ENCODE measurements around the gene AP1S2.
"Not testable (repeated sequence)": the region's sequence is repeated elsewhere in the genome, so short reads cannot be mapped to it uniquely, and the experiment has no call there.

AP1S2 gene

DNA sequence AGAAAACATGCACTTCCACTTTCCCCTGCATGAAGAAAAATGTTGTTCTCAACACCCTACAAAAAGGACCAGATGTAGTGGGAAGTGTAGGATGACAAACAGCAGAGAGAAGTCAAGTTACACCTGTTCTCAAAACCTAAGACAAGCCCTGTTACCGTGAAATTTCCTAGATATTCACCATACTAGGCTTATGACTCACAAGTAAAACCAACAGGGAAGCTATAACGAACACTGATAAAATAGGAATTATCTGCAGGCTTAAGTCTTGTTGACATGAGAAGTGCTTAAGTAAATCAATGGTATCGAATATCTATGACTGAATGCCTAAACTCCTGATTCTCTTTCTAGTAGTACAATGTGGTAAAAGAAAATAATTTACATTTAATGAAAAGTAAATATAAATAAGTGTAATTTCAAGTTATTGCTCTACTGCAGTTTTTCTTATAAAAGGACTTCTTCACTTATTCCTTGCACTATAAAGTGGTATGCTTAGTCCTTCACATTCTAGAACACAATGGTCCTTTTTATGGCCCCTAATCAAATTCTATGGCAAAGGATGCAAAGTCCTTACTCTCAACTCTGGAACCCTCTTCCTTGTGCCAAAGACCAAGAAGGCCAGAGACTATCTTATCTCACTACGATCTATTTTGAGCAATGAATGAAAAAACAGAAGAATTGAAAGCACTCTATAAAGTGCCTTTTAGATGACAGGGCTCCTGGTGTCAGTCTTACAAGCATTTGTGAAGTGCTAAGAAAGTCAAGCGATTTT, 19.6 kb downstream of the AP1S2 start:
- Histone ChIP-seq H3K9me3 (ENCODE audit: control insufficient read depth, low read length) (no peaks in the 10 kb centered on the region), H3K27me3 (replicated peaks; ENCODE audit: control insufficient read depth, insufficient read depth, low read length, poor library complexity, severe bottlenecking) (no peaks in the 10 kb centered on the region), H3K4me3 (ENCODE audit: insufficient read depth, low read depth, low read length, poor library complexity, severe bottlenecking) (no peak overlapping the region), H3K36me3 (ENCODE audit: control insufficient read depth, insufficient read depth, low read length) (no peaks in the 10 kb centered on the region), H3K27ac (ENCODE audit: insufficient read depth, low read length, poor library complexity, severe bottlenecking) (no peak overlapping the region), H3K4me1 (ENCODE audit: control insufficient read depth, insufficient read depth, low read length, poor library complexity, severe bottlenecking) (no peaks in the 10 kb centered on the region)
- DNase-seq, result no peak

DNA sequence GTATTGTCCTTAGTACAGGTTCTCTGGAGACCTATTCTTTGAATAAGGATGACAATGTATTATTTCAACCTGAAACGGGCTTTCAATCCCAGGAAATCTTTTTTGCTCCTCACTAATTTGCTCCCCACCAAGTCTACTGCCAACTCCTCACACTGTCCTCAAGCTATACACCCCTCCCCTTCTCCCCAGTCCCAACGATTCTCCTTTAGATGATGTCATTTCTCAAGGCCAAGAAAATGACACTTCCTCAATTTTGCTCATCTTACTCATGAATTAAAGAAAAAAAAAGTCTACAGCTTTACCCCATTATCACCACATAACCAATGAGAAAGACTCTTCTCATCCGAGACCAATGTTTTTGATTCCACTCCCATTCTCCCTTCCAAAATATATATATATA, 20.6 kb downstream of the AP1S2 start:
- no peak for DNase-seq
- no peaks in the 10 kb centered on the region for H3K4me1 ChIP-seq (ENCODE audit: control insufficient read depth, insufficient read depth, low read length, poor library complexity, severe bottlenecking)
- no peaks in the 10 kb centered on the region for H3K9me3 ChIP-seq (ENCODE audit: control insufficient read depth, low read length)
- no peaks in the 10 kb centered on the region for H3K27me3 ChIP-seq (replicated peaks; ENCODE audit: control insufficient read depth, insufficient read depth, low read length, poor library complexity, severe bottlenecking)
- H3K4me3 ChIP-seq (ENCODE audit: insufficient read depth, low read depth, low read length, poor library complexity, severe bottlenecking), result no peak overlapping the region
- no peaks in the 10 kb centered on the region for H3K36me3 ChIP-seq (ENCODE audit: control insufficient read depth, insufficient read depth, low read length)
- no peak overlapping the region for H3K27ac ChIP-seq (ENCODE audit: insufficient read depth, low read length, poor library complexity, severe bottlenecking)

- not testable (repeated sequence) for H3K36me3 ChIP-seq (ENCODE audit: control insufficient read depth, insufficient read depth, low read length)
Observed at GRCh38 chrX:15831347-15831746, 23.3 kb downstream of the AP1S2 start.

DNA sequence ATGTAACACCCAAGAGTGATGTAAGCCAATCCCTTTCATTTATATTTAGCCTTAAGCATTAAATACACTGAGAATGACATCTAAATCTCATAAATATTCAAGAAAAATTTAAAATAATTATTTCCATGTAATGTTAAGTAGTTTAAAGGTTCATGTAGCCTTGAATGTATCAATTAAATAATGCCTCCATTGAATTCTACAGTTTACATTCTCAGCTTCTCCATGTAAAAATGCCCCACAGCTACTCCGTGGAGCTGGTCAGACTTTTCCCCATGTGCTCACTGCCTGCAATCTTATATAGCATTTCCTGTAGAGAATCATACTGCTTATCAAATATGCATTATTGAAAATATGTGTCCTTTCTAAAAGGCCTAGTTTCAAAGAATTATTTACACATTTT, 25.4 kb downstream of the AP1S2 start:
- no peak overlapping the region for H3K4me3 ChIP-seq (ENCODE audit: insufficient read depth, low read depth, low read length, poor library complexity, severe bottlenecking)
- peaks cover 4% of the 10 kb centered on the region for H3K36me3 ChIP-seq (ENCODE audit: control insufficient read depth, insufficient read depth, low read length)
- H3K27ac ChIP-seq (ENCODE audit: insufficient read depth, low read length, poor library complexity, severe bottlenecking), result no peak overlapping the region
- H3K9me3 ChIP-seq (ENCODE audit: control insufficient read depth, low read length), result no peaks in the 10 kb centered on the region
- DNase-seq, result no peak
- H3K4me1 ChIP-seq (ENCODE audit: control insufficient read depth, insufficient read depth, low read length, poor library complexity, severe bottlenecking), result no peaks in the 10 kb centered on the region
- H3K27me3 ChIP-seq (replicated peaks; ENCODE audit: control insufficient read depth, insufficient read depth, low read length, poor library complexity, severe bottlenecking), result no peaks in the 10 kb centered on the region

More at GRCh38 chrX:15831347-15831746, 23.3 kb downstream of the AP1S2 start:
- H3K9me3 ChIP-seq (ENCODE audit: control insufficient read depth, low read length); H3K4me3 ChIP-seq (ENCODE audit: insufficient read depth, low read depth, low read length, poor library complexity, severe bottlenecking); H3K4me1 ChIP-seq (ENCODE audit: control insufficient read depth, insufficient read depth, low read length, poor library complexity, severe bottlenecking); H3K27ac ChIP-seq (ENCODE audit: insufficient read depth, low read length, poor library complexity, severe bottlenecking); H3K27me3 ChIP-seq (replicated peaks; ENCODE audit: control insufficient read depth, insufficient read depth, low read length, poor library complexity, severe bottlenecking); DNase-seq: not testable (repeated sequence)

- no peak overlapping the region for H3K4me3 ChIP-seq (ENCODE audit: insufficient read depth, low read depth, low read length, poor library complexity, severe bottlenecking)
- peaks cover 16% of the 10 kb centered on the region for H3K36me3 ChIP-seq (ENCODE audit: control insufficient read depth, insufficient read depth, low read length)
- H3K9me3 ChIP-seq (ENCODE audit: control insufficient read depth, low read length), result no peaks in the 10 kb centered on the region
- H3K27me3 ChIP-seq (replicated peaks; ENCODE audit: control insufficient read depth, insufficient read depth, low read length, poor library complexity, severe bottlenecking), result no peaks in the 10 kb centered on the region
- H3K4me1 ChIP-seq (ENCODE audit: control insufficient read depth, insufficient read depth, low read length, poor library complexity, severe bottlenecking), result no peaks in the 10 kb centered on the region
- no peak overlapping the region for H3K27ac ChIP-seq (ENCODE audit: insufficient read depth, low read length, poor library complexity, severe bottlenecking)
- no peak for DNase-seq
Observed at GRCh38 chrX:15825936-15826335, 28.7 kb downstream of the AP1S2 start.

DNA sequence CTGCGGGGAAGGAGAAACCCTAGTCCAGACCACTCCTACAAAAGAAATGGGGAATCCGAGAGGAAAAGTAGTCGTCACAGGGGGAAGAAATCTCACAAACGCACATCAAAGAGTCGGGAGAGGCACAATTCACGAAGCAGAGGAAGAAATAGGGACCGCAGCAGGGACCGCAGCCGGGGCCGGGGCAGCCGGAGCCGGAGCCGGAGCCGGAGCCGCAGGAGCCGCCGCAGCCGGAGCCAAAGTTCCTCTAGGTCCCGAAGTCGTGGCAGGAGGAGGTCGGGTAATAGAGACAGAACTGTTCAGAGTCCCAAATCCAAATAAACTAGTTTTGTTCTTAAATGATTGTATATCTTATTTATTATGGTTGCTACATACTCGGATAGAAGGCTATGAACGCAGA, 31.7 kb downstream of the AP1S2 start:
- no peaks in the 10 kb centered on the region for H3K27me3 ChIP-seq (replicated peaks; ENCODE audit: control insufficient read depth, insufficient read depth, low read length, poor library complexity, severe bottlenecking)
- no peak for DNase-seq
- no peak overlapping the region for H3K27ac ChIP-seq (ENCODE audit: insufficient read depth, low read length, poor library complexity, severe bottlenecking)
- peaks cover 26% of the 10 kb centered on the region for H3K36me3 ChIP-seq (ENCODE audit: control insufficient read depth, insufficient read depth, low read length)
- no peaks in the 10 kb centered on the region for H3K9me3 ChIP-seq (ENCODE audit: control insufficient read depth, low read length)
- H3K4me1 ChIP-seq (ENCODE audit: control insufficient read depth, insufficient read depth, low read length, poor library complexity, severe bottlenecking), result no peaks in the 10 kb centered on the region
- H3K4me3 ChIP-seq (ENCODE audit: insufficient read depth, low read depth, low read length, poor library complexity, severe bottlenecking), result no peak overlapping the region

DNA sequence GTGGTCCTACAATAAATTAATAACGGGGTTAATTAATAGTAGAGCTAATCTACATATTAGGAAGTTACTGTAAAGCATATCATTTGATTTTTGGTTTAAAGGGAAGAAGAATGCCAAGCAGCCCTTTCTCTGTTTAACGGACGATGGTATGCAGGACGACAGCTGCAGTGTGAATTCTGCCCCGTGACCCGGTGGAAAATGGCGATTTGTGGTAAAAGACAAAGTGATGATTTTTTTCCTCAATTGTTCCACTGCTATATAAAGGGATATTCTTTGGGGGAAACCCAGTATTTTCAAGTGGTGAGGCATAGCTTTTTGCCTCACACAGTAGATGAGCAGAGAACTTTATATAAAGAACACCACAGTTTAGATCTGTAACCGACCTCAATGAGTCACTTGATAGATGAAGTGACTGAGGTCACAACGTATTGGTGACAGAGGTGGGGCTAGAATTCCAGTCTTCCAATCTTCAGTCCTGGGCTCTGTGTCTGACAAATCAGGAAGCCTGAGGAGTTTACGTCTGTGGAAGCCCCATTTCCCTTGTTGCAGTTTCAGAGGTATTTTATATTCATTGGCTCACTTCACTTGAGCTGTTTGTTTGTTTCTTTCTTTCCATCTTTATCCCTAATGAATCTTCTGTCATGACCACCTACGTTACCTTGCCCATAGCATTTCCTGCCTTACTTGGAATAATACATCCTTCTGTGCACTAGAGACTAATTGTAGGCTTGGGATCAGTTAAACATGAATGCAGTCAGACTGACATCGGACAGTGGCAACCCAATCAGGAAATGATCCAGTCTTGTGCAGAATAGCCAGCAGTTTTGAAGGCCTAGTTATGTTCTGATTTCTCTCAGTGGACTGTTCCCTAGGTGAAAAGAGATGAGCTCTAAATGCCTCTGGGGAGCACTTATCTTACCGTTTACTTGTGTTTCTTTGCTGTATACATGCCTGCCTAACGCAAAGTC, 34.2 kb downstream of the AP1S2 start:
- Histone ChIP-seq H3K27ac (ENCODE audit: insufficient read depth, low read length, poor library complexity, severe bottlenecking) (no peak overlapping the region), H3K4me1 (ENCODE audit: control insufficient read depth, insufficient read depth, low read length, poor library complexity, severe bottlenecking) (peaks cover 4% of the 10 kb centered on the region), H3K9me3 (ENCODE audit: control insufficient read depth, low read length) (no peaks in the 10 kb centered on the region), H3K36me3 (ENCODE audit: control insufficient read depth, insufficient read depth, low read length) (peaks cover 26% of the 10 kb centered on the region), H3K27me3 (replicated peaks; ENCODE audit: control insufficient read depth, insufficient read depth, low read length, poor library complexity, severe bottlenecking) (no peaks in the 10 kb centered on the region), H3K4me3 (ENCODE audit: insufficient read depth, low read depth, low read length, poor library complexity, severe bottlenecking) (no peak overlapping the region)
- no peak for DNase-seq

DNA sequence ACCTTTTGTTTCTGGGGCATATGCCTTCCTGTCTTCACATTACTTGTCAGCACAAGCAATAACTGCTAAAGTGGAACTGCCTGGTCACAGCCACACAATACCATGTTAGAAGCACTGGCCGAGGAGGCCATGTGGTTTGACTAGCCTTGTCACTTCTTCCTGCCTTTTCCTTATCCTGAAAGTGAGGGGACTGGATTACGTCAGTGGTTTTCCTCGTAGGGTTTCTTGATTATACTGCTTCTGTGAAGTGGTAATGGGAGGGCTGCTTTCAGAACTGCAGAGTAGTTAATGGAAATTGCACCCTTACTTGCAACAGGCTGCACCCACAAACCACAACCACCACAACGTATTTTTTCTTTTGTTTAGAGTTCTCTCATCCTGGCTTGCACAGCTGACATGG, 37.7 kb downstream of the AP1S2 start:
- H3K36me3 ChIP-seq (ENCODE audit: control insufficient read depth, insufficient read depth, low read length), result peaks cover 37% of the 10 kb centered on the region
- no peaks in the 10 kb centered on the region for H3K27me3 ChIP-seq (replicated peaks; ENCODE audit: control insufficient read depth, insufficient read depth, low read length, poor library complexity, severe bottlenecking)
- peak; percentile 4 to 24 (median 14) for DNase-seq
- H3K9me3 ChIP-seq (ENCODE audit: control insufficient read depth, low read length), result no peaks in the 10 kb centered on the region
- H3K4me1 ChIP-seq (ENCODE audit: control insufficient read depth, insufficient read depth, low read length, poor library complexity, severe bottlenecking), result peaks cover 10% of the 10 kb centered on the region
- H3K27ac ChIP-seq (ENCODE audit: insufficient read depth, low read length, poor library complexity, severe bottlenecking), result peak overlapping the region; percentile 15
- H3K4me3 ChIP-seq (ENCODE audit: insufficient read depth, low read depth, low read length, poor library complexity, severe bottlenecking), result no peak overlapping the region

DNA sequence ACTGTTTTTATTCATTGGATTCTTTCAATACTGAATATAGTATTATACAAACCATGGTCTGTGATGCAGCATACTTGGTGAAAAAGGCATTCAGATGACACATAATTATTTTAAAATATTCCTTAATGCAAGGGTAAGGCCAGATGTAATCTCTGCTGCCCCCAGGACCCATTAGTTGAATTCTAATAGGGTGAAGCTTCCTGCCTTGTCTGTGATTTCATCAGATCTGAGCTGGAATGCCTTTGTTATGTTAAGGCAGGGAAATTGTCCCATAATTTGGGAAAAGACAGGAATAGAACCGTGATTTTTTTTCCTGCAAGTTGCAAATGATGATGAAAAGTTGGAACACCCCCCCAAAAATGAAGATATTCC, 38.2 kb downstream of the AP1S2 start:
- Histone ChIP-seq H3K27me3 (replicated peaks; ENCODE audit: control insufficient read depth, insufficient read depth, low read length, poor library complexity, severe bottlenecking) (no peaks in the 10 kb centered on the region), H3K9me3 (ENCODE audit: control insufficient read depth, low read length) (no peaks in the 10 kb centered on the region), H3K4me1 (ENCODE audit: control insufficient read depth, insufficient read depth, low read length, poor library complexity, severe bottlenecking) (peaks cover 10% of the 10 kb centered on the region), H3K27ac (ENCODE audit: insufficient read depth, low read length, poor library complexity, severe bottlenecking) (peak overlapping the region; percentile 15), H3K36me3 (ENCODE audit: control insufficient read depth, insufficient read depth, low read length) (peaks cover 37% of the 10 kb centered on the region), H3K4me3 (ENCODE audit: insufficient read depth, low read depth, low read length, poor library complexity, severe bottlenecking) (no peak overlapping the region)
- DNase-seq, result no peak

All from effector memory CD4-positive, alpha-beta T cell (primary cell).